ENCODE data around the gene PDE5A. TPM values are rescaled to one million over a fixed set of nuclear protein-coding genes. Genes with fewer than 3 reads are reported as not detected.
A peak's percentile ranks its signal among the peaks of the same experiment; 100 is the strongest.

PDE5A gene
- total and polyA plus RNA-seq, 2 experiments from 2014 or later, result 8.0 to 13.8 TPM

DNA sequence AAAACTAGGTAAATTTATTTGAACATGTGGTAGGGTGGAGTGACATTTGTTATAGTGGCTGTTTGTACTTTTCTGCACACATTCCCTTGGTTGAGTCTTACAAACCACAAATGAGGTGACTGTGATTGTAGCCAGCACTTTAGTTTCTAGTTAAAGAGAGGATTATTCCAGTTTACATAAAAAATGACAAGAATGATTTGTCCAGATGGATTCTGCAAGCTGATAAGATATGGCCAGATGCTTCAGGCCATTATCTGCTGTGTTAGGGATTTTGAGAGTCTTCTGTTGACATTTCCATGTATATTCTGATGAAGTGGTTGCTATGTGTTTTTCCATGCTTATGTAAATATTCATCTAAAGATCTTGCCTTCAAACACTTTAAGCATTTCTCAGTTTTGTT lies 31.0 kb upstream of the PDE5A start:
- Histone ChIP-seq H3K9me2 (ENCODE audit: insufficient read depth) (no peaks in the 10 kb centered on the region), H3K27ac (no peak overlapping the region), H3F3A (ENCODE audit: insufficient read depth) (peaks cover 14% of the 10 kb centered on the region), H3K4me2 (ENCODE audit: unreplicated experiment) (no peak overlapping the region), H3K27me3 (replicated peaks; ENCODE audit: insufficient read depth) (no peaks in the 10 kb centered on the region), H3K79me2 (ENCODE audit: insufficient read depth) (no peaks in the 10 kb centered on the region), H2AFZ (no peak overlapping the region), H4K20me1 (ENCODE audit: insufficient read depth) (no peaks in the 10 kb centered on the region), H3K9ac (no peak overlapping the region), H3K9me3 (ENCODE audit: low read depth) (no peaks in the 10 kb centered on the region), H3K36me3 (ENCODE audit: low read depth) (no peaks in the 10 kb centered on the region), H3K4me3 (no peak overlapping the region), H3K4me1 (ENCODE audit: insufficient read depth) (peaks cover 19% of the 10 kb centered on the region)
- no peak for TF ChIP-seq EZH2phosphoT487 (IDR thresholded peaks at IDR 0.05; ENCODE audit: insufficient read depth, low read depth)
- TF ChIP-seq EZH2 (IDR thresholded peaks at IDR 0.05; ENCODE audit: insufficient read depth, poor library complexity, severe bottlenecking), result no peak
- in situ Hi-C loops (cut with MboI), result no loop called here
- DNase-seq, result peak; percentile 30

GRCh38 chr4:119657111-119657611 lies 28.6 kb upstream of the PDE5A start:
- no peaks in the 10 kb centered on the region; the same call in 1 of the 2 replicates for H3K9me2 ChIP-seq (ENCODE audit: insufficient read depth)
- no peak overlapping the region for H3K4me2 ChIP-seq (ENCODE audit: unreplicated experiment)
- peaks cover 26% of the 10 kb centered on the region for H3F3A ChIP-seq (ENCODE audit: insufficient read depth)
- H3K4me1 ChIP-seq (ENCODE audit: insufficient read depth), result peaks cover 34% of the 10 kb centered on the region
- peak; percentile 52 for DNase-seq
- TF ChIP-seq EZH2 (IDR thresholded peaks at IDR 0.05; ENCODE audit: insufficient read depth, poor library complexity, severe bottlenecking) (no peak), EZH2phosphoT487 (IDR thresholded peaks at IDR 0.05; ENCODE audit: insufficient read depth, low read depth) (no peak)
- H3K79me2 ChIP-seq (ENCODE audit: insufficient read depth), result no peaks in the 10 kb centered on the region
- no peak overlapping the region for H3K27ac ChIP-seq
- no peak overlapping the region for H3K4me3 ChIP-seq
- H3K9me3 ChIP-seq (ENCODE audit: low read depth), result no peaks in the 10 kb centered on the region
- in situ Hi-C loops (cut with MboI), result no loop called here
- H3K9ac ChIP-seq, result no peak overlapping the region
- H3K36me3 ChIP-seq (ENCODE audit: low read depth), result no peaks in the 10 kb centered on the region
- no peaks in the 10 kb centered on the region for H3K27me3 ChIP-seq (replicated peaks; ENCODE audit: insufficient read depth)
- no peaks in the 10 kb centered on the region for H4K20me1 ChIP-seq (ENCODE audit: insufficient read depth)
- no peak overlapping the region for H2AFZ ChIP-seq

- H3K4me2 ChIP-seq (ENCODE audit: unreplicated experiment), result no peak overlapping the region
- H3K36me3 ChIP-seq (ENCODE audit: low read depth), result no peaks in the 10 kb centered on the region
- no peaks in the 10 kb centered on the region for H3K27me3 ChIP-seq (replicated peaks; ENCODE audit: insufficient read depth)
- DNase-seq, result no peak
- H3K9me3 ChIP-seq (ENCODE audit: low read depth), result no peaks in the 10 kb centered on the region
- no peak overlapping the region for H3K4me3 ChIP-seq
- peaks cover 35% of the 10 kb centered on the region for H3K4me1 ChIP-seq (ENCODE audit: insufficient read depth)
- no peaks in the 10 kb centered on the region for H4K20me1 ChIP-seq (ENCODE audit: insufficient read depth)
- no peak for TF ChIP-seq EZH2 (IDR thresholded peaks at IDR 0.05; ENCODE audit: insufficient read depth, poor library complexity, severe bottlenecking)
- H3F3A ChIP-seq (ENCODE audit: insufficient read depth), result peaks cover 26% of the 10 kb centered on the region
- no peak overlapping the region for H2AFZ ChIP-seq
- no peak overlapping the region for H3K27ac ChIP-seq
- in situ Hi-C loops (cut with MboI), result no loop called here
- no peak overlapping the region for H3K9ac ChIP-seq
- H3K79me2 ChIP-seq (ENCODE audit: insufficient read depth), result no peaks in the 10 kb centered on the region
- no peaks in the 10 kb centered on the region; the same call in 1 of the 2 replicates for H3K9me2 ChIP-seq (ENCODE audit: insufficient read depth)
These were observed 27.7 kb upstream of the PDE5A start for GRCh38 chr4:119656342-119656741.

- no peak overlapping the region for H3K4me3 ChIP-seq
- no peaks in the 10 kb centered on the region for H4K20me1 ChIP-seq (ENCODE audit: insufficient read depth)
- H3K9me3 ChIP-seq (ENCODE audit: low read depth), result no peaks in the 10 kb centered on the region
- in situ Hi-C loops (cut with MboI), result no loop called here
- no peaks in the 10 kb centered on the region; the same call in 1 of the 2 replicates for H3K9me2 ChIP-seq (ENCODE audit: insufficient read depth)
- H3K4me1 ChIP-seq (ENCODE audit: insufficient read depth), result peaks cover 35% of the 10 kb centered on the region
- TF ChIP-seq EZH2 (IDR thresholded peaks at IDR 0.05; ENCODE audit: insufficient read depth, poor library complexity, severe bottlenecking) (no peak), EZH2phosphoT487 (IDR thresholded peaks at IDR 0.05; ENCODE audit: insufficient read depth, low read depth) (no peak)
- H3K4me2 ChIP-seq (ENCODE audit: unreplicated experiment), result no peak overlapping the region
- no peak for DNase-seq
- H3K9ac ChIP-seq, result no peak overlapping the region
- WGBS, 2 experiments (ENCODE audit: low coverage in 1 of 2, low lambda C conversion rate in 2 of 2, missing lambda C conversion rate in 2 of 2), result 51 to 59% methylated on average over 4 of the region's 4 CpGs
- no peaks in the 10 kb centered on the region for H3K36me3 ChIP-seq (ENCODE audit: low read depth)
- no peak overlapping the region for H2AFZ ChIP-seq
- H3K27me3 ChIP-seq (replicated peaks; ENCODE audit: insufficient read depth), result no peaks in the 10 kb centered on the region
- no peaks in the 10 kb centered on the region for H3K79me2 ChIP-seq (ENCODE audit: insufficient read depth)
- no peak overlapping the region for H3K27ac ChIP-seq
- H3F3A ChIP-seq (ENCODE audit: insufficient read depth), result peaks cover 26% of the 10 kb centered on the region
These were observed 26.7 kb upstream of the PDE5A start for GRCh38 chr4:119655111-119655837.

- 77 to 82% methylated on average over 4 of the region's 4 CpGs for WGBS, 2 experiments (ENCODE audit: low coverage in 1 of 2, low lambda C conversion rate in 2 of 2, missing lambda C conversion rate in 2 of 2)
- Histone ChIP-seq H2AFZ (no peak overlapping the region), H3F3A (ENCODE audit: insufficient read depth) (peaks cover 26% of the 10 kb centered on the region), H3K9ac (no peak overlapping the region), H3K36me3 (ENCODE audit: low read depth) (no peaks in the 10 kb centered on the region), H4K20me1 (ENCODE audit: insufficient read depth) (no peaks in the 10 kb centered on the region), H3K9me2 (ENCODE audit: insufficient read depth) (no peaks in the 10 kb centered on the region; the same call in 1 of the 2 replicates), H3K4me2 (ENCODE audit: unreplicated experiment) (no peak overlapping the region), H3K27me3 (replicated peaks; ENCODE audit: insufficient read depth) (no peaks in the 10 kb centered on the region), H3K9me3 (ENCODE audit: low read depth) (no peaks in the 10 kb centered on the region), H3K27ac (no peak overlapping the region), H3K4me1 (ENCODE audit: insufficient read depth) (peaks cover 25% of the 10 kb centered on the region), H3K79me2 (ENCODE audit: insufficient read depth) (no peaks in the 10 kb centered on the region), H3K4me3 (no peak overlapping the region)
- in situ Hi-C loops (cut with MboI), result no loop called here
- TF ChIP-seq EZH2phosphoT487 (IDR thresholded peaks at IDR 0.05; ENCODE audit: insufficient read depth, low read depth), result no peak
- no peak for TF ChIP-seq EZH2 (IDR thresholded peaks at IDR 0.05; ENCODE audit: insufficient read depth, poor library complexity, severe bottlenecking)
- DNase-seq, result no peak
These were observed 25.4 kb upstream of the PDE5A start for GRCh38 chr4:119653990-119654389.

Data from GM23248 (cell line).